CD14-positive monocyte (primary cell): ENCODE data around the gene NUBPL. TPM values are rescaled to one million over a fixed set of nuclear protein-coding genes. Genes with fewer than 3 reads are reported as not detected.
"Not testable (repeated sequence)": the region's sequence is repeated elsewhere in the genome, so short reads cannot be mapped to it uniquely, and the experiment has no call there.

Source experiments
- DNase-seq, 3 donors: peaks; one replicate each; pipeline ENCODE4 v3.0.0-alpha.2; 2011 to 2022
- H2AFZ ChIP-seq: 2 replicates; pipeline ENCODE4 v1.6.0; 2012; ENCODE audit warnings: mild to moderate bottlenecking, low read depth, low read length, inconsistent platforms; ENCODE audit not compliant: insufficient read depth, poor library complexity, severe bottlenecking
- H3K27ac ChIP-seq, 2 donors: 1 replicate in 1 of 2; 2 replicates in 1 of 2; pipeline ENCODE4 v1.5.1; 2012 to 2013; ENCODE audit warnings: low read length in 2 of 2, control low read depth in 1 of 2, inconsistent platforms in 1 of 2, low read depth in 1 of 2, mild to moderate bottlenecking in 1 of 2
- H3K27me3 ChIP-seq, 2 donors: one replicate each; pipeline versions ENCODE4 v1.6.0 to v1.6.1; 2011 to 2013; ENCODE audit warnings: low read length in 2 of 2; ENCODE audit not compliant: control insufficient read depth in 2 of 2, insufficient read depth in 2 of 2
- H3K36me3 ChIP-seq, 2 donors: replicated peaks in 1 of 2; 1 replicate in 1 of 2; 2 replicates in 1 of 2; pipeline versions ENCODE4 v1.5.1 to v1.6.1; 2012 to 2013; ENCODE audit warnings: low read length in 2 of 2, control low read depth in 1 of 2, inconsistent platforms in 1 of 2, mild to moderate bottlenecking in 1 of 2; ENCODE audit not compliant: insufficient read depth in 2 of 2, control insufficient read depth in 1 of 2
- H3K4me1 ChIP-seq, 2 donors: 1 replicate in 1 of 2; 2 replicates in 1 of 2; pipeline versions ENCODE4 v1.5.1 to v1.6.1; 2012 to 2013; ENCODE audit warnings: low read length in 2 of 2, control low read depth in 1 of 2, inconsistent platforms in 1 of 2, mild to moderate bottlenecking in 1 of 2, moderate library complexity in 1 of 2; ENCODE audit not compliant: insufficient read depth in 2 of 2, control insufficient read depth in 1 of 2
- H3K4me2 ChIP-seq: replicated peaks from 2 replicates; pipeline ENCODE3; 2012; ENCODE audit warnings: low read length, moderate library complexity, mild to moderate bottlenecking; ENCODE audit not compliant: poor library complexity, severe bottlenecking; ENCODE audit errors: extremely low read depth
- H3K4me3 ChIP-seq, 3 experiments: fragments of 200-600 bp in 1 of 3; sonication (generic) in 1 of 3; replicated peaks in 1 of 3; 1 replicate in 2 of 3; 2 replicates in 1 of 3; pipeline ENCODE4 v1.5.1; 2011 to 2013; ENCODE audit warnings: low read length in 3 of 3, mild to moderate bottlenecking in 3 of 3, control low read depth in 2 of 3, low read depth in 2 of 3, inconsistent platforms in 1 of 3, moderate library complexity in 1 of 3
- H3K79me2 ChIP-seq: 2 replicates; pipeline ENCODE4 v1.6.0; 2012; ENCODE audit warnings: mild to moderate bottlenecking, control low read depth, inconsistent platforms, low read length, moderate library complexity; ENCODE audit not compliant: insufficient read depth
- H3K9ac ChIP-seq: 2 replicates; pipeline ENCODE4 v1.6.0; 2017; ENCODE audit warnings: low read length, mild to moderate bottlenecking; ENCODE audit not compliant: insufficient read depth, poor library complexity, severe bottlenecking
- H3K9me3 ChIP-seq, 2 donors: replicated peaks in 1 of 2; 1 replicate in 1 of 2; 2 replicates in 1 of 2; pipeline versions ENCODE4 v1.5.1 to v1.6.1; 2012 to 2013; ENCODE audit warnings: low read length in 2 of 2, control low read depth in 1 of 2; ENCODE audit not compliant: control insufficient read depth in 1 of 2, insufficient read depth in 1 of 2
- H4K20me1 ChIP-seq: 2 replicates; pipeline ENCODE4 v1.6.0; 2012; ENCODE audit warnings: mild to moderate bottlenecking, low read length, control low read depth, moderate library complexity; ENCODE audit not compliant: insufficient read depth
- H3K27ac Mint-ChIP-seq, 7 donors: one replicate each; pipeline ENCODE4 v1.8.0; 2020; ENCODE audit warnings: mild to moderate bottlenecking in 7 of 7, mixed read lengths in 7 of 7, moderate library complexity in 6 of 7, inconsistent platforms in 2 of 7
- H3K27me3 Mint-ChIP-seq, 3 donors: one replicate each; pipeline ENCODE4 v1.8.0; 2021 to 2022; ENCODE audit warnings: low read depth in 3 of 3, mild to moderate bottlenecking in 3 of 3, mixed read lengths in 3 of 3, moderate library complexity in 3 of 3, inconsistent platforms in 1 of 3
- H3K36me3 Mint-ChIP-seq, 2 donors: one replicate each; pipeline ENCODE4 v1.8.0; 2020; ENCODE audit warnings: mixed read lengths in 2 of 2, inconsistent platforms in 1 of 2, mild to moderate bottlenecking in 1 of 2
- H3K4me1 Mint-ChIP-seq: one replicate; pipeline ENCODE4 v1.8.0; 2020; ENCODE audit warnings: mild to moderate bottlenecking, mixed read lengths
- H3K4me3 Mint-ChIP-seq, 2 donors: one replicate each; pipeline ENCODE4 v1.8.0; 2020; ENCODE audit warnings: mild to moderate bottlenecking in 2 of 2, mixed read lengths in 2 of 2, moderate library complexity in 1 of 2
- H3K9me3 Mint-ChIP-seq, 7 donors: one replicate each; pipeline ENCODE4 v1.8.0; 2020 to 2022; ENCODE audit warnings: mixed read lengths in 7 of 7, mild to moderate bottlenecking in 6 of 7, moderate library complexity in 6 of 7, inconsistent platforms in 2 of 7
- CTCF ChIP-seq: fragments of 200-600 bp; IDR thresholded peaks from one replicate; pipeline ENCODE4 v1.8.0; 2022; ENCODE audit warnings: antibody characterized with exemption, mild to moderate bottlenecking
- WGBS: methylation state at CpG from one replicate; pipeline ENCODE4 v1.1.5; 2013; ENCODE audit warnings: missing lambda C conversion rate; ENCODE audit not compliant: insufficient coverage; 5-methylcytosine and 5-hydroxymethylcytosine counted together
- intact Hi-C, 2 donors: fragments of 100-400 bp; cut with micrococcal nuclease; formaldehyde crosslinking; loops; one replicate each; pipeline versions ENCODE4 v1.15.0 to v1.15.1; 2023
- polyA plus RNA-seq, 3 donors: library from polyadenylated mRNA; depleted of rRNA in 1 of 3; unstranded in 2 of 3; stranded (reverse) in 1 of 3; fragments of 300-500 nt in 2 of 3; fragments of >200 nt in 1 of 3; fragmentation: Illumina TruSeq in 2 of 3; gene quantifications; 1 replicate in 2 of 3; 2 replicates in 1 of 3; pipeline ENCODE4 v1.2.3, GENCODE V29; 2012 to 2021

The NUBPL gene
- polyA plus RNA-seq, 3 donors: 0.75 to 2.4 (median 2.3) TPM

DNA sequence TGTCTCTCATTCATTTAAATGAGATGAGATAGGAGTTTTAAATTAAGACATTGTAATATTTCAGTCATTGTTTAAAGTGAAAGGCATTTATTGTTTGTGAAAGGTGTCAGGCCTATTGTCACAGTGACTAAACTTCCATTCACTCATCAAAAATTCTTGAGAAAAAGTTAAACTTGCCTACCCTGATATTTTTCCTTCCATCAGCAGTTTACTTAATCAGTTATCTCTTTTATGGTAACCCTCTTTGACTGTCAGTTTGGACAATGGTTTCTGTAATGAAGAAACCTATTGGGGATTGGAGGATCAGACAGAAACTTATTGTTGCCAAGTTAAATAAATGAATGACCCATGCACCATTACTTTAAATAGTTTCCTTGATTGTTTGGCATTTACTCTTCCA lies 241.6 kb downstream of the NUBPL start:
- intact Hi-C loops: no loop called here
- Histone ChIP-seq H3K27me3 (no peaks in the 10 kb centered on the region), H3K79me2 (no peaks in the 10 kb centered on the region), H3K27ac (no peak overlapping the region), H3K36me3 (no peaks in the 10 kb centered on the region), H4K20me1 (no peaks in the 10 kb centered on the region), H3K9ac (no peak overlapping the region), H2AFZ (no peak overlapping the region), H3K4me3 (no peak overlapping the region), H3K9me3 (no peaks in the 10 kb centered on the region), H3K4me1 (no peaks in the 10 kb centered on the region), H3K4me2 (no peak overlapping the region)
- Mint-ChIP-seq H3K9me3 (peaks cover 9 to 22% (median 12%) of the 10 kb centered on the region in 7 donors), H3K27me3 (peaks cover 0 to 2% (median 0%) of the 10 kb centered on the region in 3 donors), H3K36me3 (peaks cover 0 to 3% of the 10 kb centered on the region in 2 donors), H3K4me1 (no peaks in the 10 kb centered on the region), H3K4me3 (no peak overlapping the region), H3K27ac (no peak overlapping the region)
- DNase-seq: no peak
- TF ChIP-seq CTCF: no peak

DNA sequence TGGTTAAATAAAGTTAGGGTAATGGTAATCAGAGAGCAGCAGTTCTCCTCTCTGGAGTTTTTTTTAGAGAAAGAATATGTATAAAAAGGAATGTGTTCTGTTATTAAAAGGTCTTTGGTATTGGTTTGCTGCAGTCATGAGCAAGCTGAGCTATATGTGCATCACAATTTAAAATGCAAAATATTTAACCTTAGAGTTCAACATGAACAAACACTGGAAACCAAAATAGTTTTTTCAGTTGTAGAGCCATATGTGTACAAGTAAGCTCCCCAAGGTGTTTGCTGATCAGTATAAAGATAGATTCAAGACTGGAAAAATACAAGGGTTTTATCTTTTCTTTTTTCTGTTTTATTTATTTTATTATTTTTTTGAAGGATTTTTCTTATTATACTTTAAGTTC lies 245.0 kb downstream of the NUBPL start:
- Mint-ChIP-seq H3K36me3 (peaks cover 2 to 4% of the 10 kb centered on the region in 2 donors), H3K4me1 (no peaks in the 10 kb centered on the region), H3K4me3 (no peak overlapping the region), H3K27me3 (peaks cover 0 to 1% (median 0%) of the 10 kb centered on the region in 3 donors), H3K27ac (no peak overlapping the region), H3K9me3 (peaks cover 9 to 33% (median 18%) of the 10 kb centered on the region in 7 donors)
- no peak overlapping the region for H3K4me3 ChIP-seq
- no peak overlapping the region for H3K27ac ChIP-seq
- H3K27me3 ChIP-seq: no peaks in the 10 kb centered on the region
- no peak for TF ChIP-seq CTCF
- H3K9ac ChIP-seq: no peak overlapping the region
- intact Hi-C loops: no loop called here
- H2AFZ ChIP-seq: no peak overlapping the region
- no peak overlapping the region for H3K4me2 ChIP-seq
- no peak for DNase-seq
- no peaks in the 10 kb centered on the region for H3K4me1 ChIP-seq
- no peaks in the 10 kb centered on the region for H3K9me3 ChIP-seq
- no peaks in the 10 kb centered on the region for H3K79me2 ChIP-seq
- no peaks in the 10 kb centered on the region for H4K20me1 ChIP-seq
- H3K36me3 ChIP-seq: no peaks in the 10 kb centered on the region

GRCh38 chr14:31811693-31812628 lies 250.8 kb downstream of the NUBPL start:
- H3K27me3 Mint-ChIP-seq, H2AFZ ChIP-seq, H3K27ac ChIP-seq, H3K36me3 ChIP-seq, intact Hi-C loops, H3K9ac ChIP-seq, H3K4me3 ChIP-seq, DNase-seq, H3K27ac Mint-ChIP-seq, H3K4me1 Mint-ChIP-seq, H3K36me3 Mint-ChIP-seq, H3K4me2 ChIP-seq, H3K4me1 ChIP-seq, H3K27me3 ChIP-seq, H3K79me2 ChIP-seq, H4K20me1 ChIP-seq, H3K4me3 Mint-ChIP-seq: not testable (repeated sequence)
- 88% methylated on average over 12 of the region's 15 CpGs for WGBS
- H3K9me3 ChIP-seq: peaks cover 13 to 15% of the 10 kb centered on the region in 2 donors
- H3K9me3 Mint-ChIP-seq: peaks cover 27 to 52% (median 34%) of the 10 kb centered on the region in 7 donors
